ENCODE measurements around the gene GPC4. TPM values are rescaled to one million over a fixed set of nuclear protein-coding genes. Genes with fewer than 3 reads are reported as not detected.

GPC4 gene
- not detected for total RNA-seq

- Mint-ChIP-seq H3K4me3 (peak within 1 kb of the TSS; percentile 58), H3K27ac (no peak within 1 kb of the TSS), H3K36me3 (ENCODE audit: low read depth) (no peaks in the 10 kb centered on the region), H3K4me1 (peaks cover 2% of the 10 kb centered on the region), H3K9me3 (no peaks in the 10 kb centered on the region), H3K27me3 (peaks cover 54% of the 10 kb centered on the region)
- ChIA-PET CTCF (interaction anchor here (0.6 kb wide), 1 partner anchor 18 kb away, joined by 3 read pairs; no protein-coding TSS in a partner anchor), POLR2A (no interaction called here)
- DNase-seq, result no peak
Observed at GRCh38 chrX:133415276-133416105, at the start of gene GPC4. GPC4 (minus strand) TSS chrX:133415489; CDS start chrX:133414965, 524 bp downstream.

GRCh38 chrX:133461231-133461630 is 45.9 kb upstream of the GPC4 start:
- ChIA-PET POLR2A (no interaction called here), CTCF (no interaction called here)
- H3K9me3 Mint-ChIP-seq, result no peaks in the 10 kb centered on the region
- no peak overlapping the region for H3K27ac Mint-ChIP-seq
- DNase-seq, result no peak
- H3K36me3 Mint-ChIP-seq (ENCODE audit: low read depth), result no peaks in the 10 kb centered on the region
- H3K27me3 Mint-ChIP-seq, result no peaks in the 10 kb centered on the region
- H3K4me1 Mint-ChIP-seq, result no peaks in the 10 kb centered on the region
- no peak overlapping the region for H3K4me3 Mint-ChIP-seq

GRCh38 chrX:133454924-133455323 is 39.6 kb upstream of the GPC4 start:
- CTCF ChIA-PET, result no interaction called here
- Mint-ChIP-seq H3K9me3 (no peaks in the 10 kb centered on the region), H3K27me3 (no peaks in the 10 kb centered on the region)

GRCh38 chrX:133454491-133454914 is 39.2 kb upstream of the GPC4 start:
- no peak for DNase-seq
- ChIA-PET POLR2A (no interaction called here), CTCF (no interaction called here)
- no peaks in the 10 kb centered on the region for H3K27me3 Mint-ChIP-seq
- no peak overlapping the region for H3K27ac Mint-ChIP-seq
- no peaks in the 10 kb centered on the region for H3K4me1 Mint-ChIP-seq
- H3K36me3 Mint-ChIP-seq (ENCODE audit: low read depth), result no peaks in the 10 kb centered on the region
- no peaks in the 10 kb centered on the region for H3K9me3 Mint-ChIP-seq
- no peak overlapping the region for H3K4me3 Mint-ChIP-seq

More at GRCh38 chrX:133454924-133455323, 39.6 kb upstream of the GPC4 start:
- POLR2A ChIA-PET, result no interaction called here
- Mint-ChIP-seq H3K4me1 (no peaks in the 10 kb centered on the region), H3K4me3 (no peak overlapping the region), H3K27ac (no peak overlapping the region), H3K36me3 (ENCODE audit: low read depth) (no peaks in the 10 kb centered on the region)
- no peak for DNase-seq

GRCh38 chrX:133448512-133449076 is 33.3 kb upstream of the GPC4 start:
- CTCF ChIA-PET, result no interaction called here
- Mint-ChIP-seq H3K4me1 (no peaks in the 10 kb centered on the region), H3K9me3 (no peaks in the 10 kb centered on the region), H3K27me3 (peaks cover 7% of the 10 kb centered on the region), H3K4me3 (no peak overlapping the region), H3K36me3 (ENCODE audit: low read depth) (no peaks in the 10 kb centered on the region), H3K27ac (no peak overlapping the region)
- no peak for DNase-seq
- POLR2A ChIA-PET, result no interaction called here

GRCh38 chrX:133444952-133445831 is 29.9 kb upstream of the GPC4 start:
- no peak for DNase-seq
- ChIA-PET POLR2A (no interaction called here), CTCF (no interaction called here)
- Mint-ChIP-seq H3K36me3 (ENCODE audit: low read depth) (no peaks in the 10 kb centered on the region), H3K4me3 (no peak overlapping the region), H3K27me3 (peaks cover 7% of the 10 kb centered on the region), H3K4me1 (no peaks in the 10 kb centered on the region), H3K9me3 (no peaks in the 10 kb centered on the region), H3K27ac (no peak overlapping the region)

- DNase-seq, result no peak
- Mint-ChIP-seq H3K4me1 (no peaks in the 10 kb centered on the region), H3K27ac (no peak overlapping the region), H3K9me3 (no peaks in the 10 kb centered on the region), H3K36me3 (ENCODE audit: low read depth) (no peaks in the 10 kb centered on the region), H3K4me3 (no peak overlapping the region), H3K27me3 (peaks cover 7% of the 10 kb centered on the region)
- POLR2A ChIA-PET, result no interaction called here
- CTCF ChIA-PET, result interaction anchor here (0.6 kb wide), 1 partner anchor 812 kb away, joined by 3 read pairs; no protein-coding TSS in a partner anchor
Observed at GRCh38 chrX:133444196-133444595, 28.9 kb upstream of the GPC4 start.

- DNase-seq, result no peak
- ChIA-PET POLR2A (no interaction called here), CTCF (no interaction called here)
- Mint-ChIP-seq H3K36me3 (ENCODE audit: low read depth) (no peaks in the 10 kb centered on the region), H3K4me1 (no peaks in the 10 kb centered on the region), H3K27ac (no peak overlapping the region), H3K9me3 (no peaks in the 10 kb centered on the region), H3K27me3 (peaks cover 7% of the 10 kb centered on the region), H3K4me3 (no peak overlapping the region)
Observed at GRCh38 chrX:133440797-133441163, 25.5 kb upstream of the GPC4 start.

GRCh38 chrX:133440081-133440796 is 24.9 kb upstream of the GPC4 start:
- H3K4me3 Mint-ChIP-seq, result no peak overlapping the region
- CTCF ChIA-PET, result no interaction called here
- H3K9me3 Mint-ChIP-seq, result no peaks in the 10 kb centered on the region
- no peaks in the 10 kb centered on the region for H3K36me3 Mint-ChIP-seq (ENCODE audit: low read depth)
- peaks cover 3% of the 10 kb centered on the region for H3K27me3 Mint-ChIP-seq
- POLR2A ChIA-PET, result no interaction called here
- no peaks in the 10 kb centered on the region for H3K4me1 Mint-ChIP-seq
- no peak for DNase-seq
- H3K27ac Mint-ChIP-seq, result no peak overlapping the region

GRCh38 chrX:133437766-133438165 is 22.5 kb upstream of the GPC4 start:
- Mint-ChIP-seq H3K27me3 (no peaks in the 10 kb centered on the region), H3K9me3 (no peaks in the 10 kb centered on the region), H3K4me1 (no peaks in the 10 kb centered on the region), H3K27ac (no peak overlapping the region), H3K36me3 (ENCODE audit: low read depth) (no peaks in the 10 kb centered on the region), H3K4me3 (no peak overlapping the region)
- CTCF ChIA-PET, result no interaction called here
- POLR2A ChIA-PET, result no interaction called here
- no peak for DNase-seq

GRCh38 chrX:133437356-133437755 is 22.1 kb upstream of the GPC4 start:
- no peaks in the 10 kb centered on the region for H3K27me3 Mint-ChIP-seq
- no peaks in the 10 kb centered on the region for H3K4me1 Mint-ChIP-seq
- ChIA-PET CTCF (no interaction called here), POLR2A (no interaction called here)
- no peaks in the 10 kb centered on the region for H3K9me3 Mint-ChIP-seq
- H3K36me3 Mint-ChIP-seq (ENCODE audit: low read depth), result no peaks in the 10 kb centered on the region
- no peak for DNase-seq
- H3K4me3 Mint-ChIP-seq, result no peak overlapping the region
- no peak overlapping the region for H3K27ac Mint-ChIP-seq

- POLR2A ChIA-PET, result no interaction called here
- no peaks in the 10 kb centered on the region for H3K27me3 Mint-ChIP-seq
- H3K36me3 Mint-ChIP-seq (ENCODE audit: low read depth), result no peaks in the 10 kb centered on the region
- no peaks in the 10 kb centered on the region for H3K4me1 Mint-ChIP-seq
- no peak for DNase-seq
- H3K4me3 Mint-ChIP-seq, result no peak overlapping the region
- CTCF ChIA-PET, result no interaction called here
- H3K9me3 Mint-ChIP-seq, result no peaks in the 10 kb centered on the region
- H3K27ac Mint-ChIP-seq, result no peak overlapping the region
Observed at GRCh38 chrX:133435544-133436124, 20.3 kb upstream of the GPC4 start.
